Suppressor macrophage (primary cell): ENCODE data around the gene PCBP1.
"Not testable (repeated sequence)": the region's sequence is repeated elsewhere in the genome, so short reads cannot be mapped to it uniquely, and the experiment has no call there.

ENCODE experiments used
- DNase-seq, 4 experiments: peaks; one replicate each; pipeline ENCODE4 v3.0.0-alpha.2; 2020 to 2022

Gene PCBP1

GRCh38 chr2:70124983-70125480 is 37.8 kb downstream of the PCBP1 start:
- peak; percentile 95 to 96 (median 96) for DNase-seq

- no peak for DNase-seq
These were observed 38.2 kb downstream of the PCBP1 start for GRCh38 chr2:70125498-70125898.

- DNase-seq: peak in 2 of 4 experiments; percentile 61 to 67
These were observed 39.1 kb downstream of the PCBP1 start for GRCh38 chr2:70126413-70126812.

GRCh38 chr2:70128005-70128404 is 40.7 kb downstream of the PCBP1 start:
- DNase-seq: peak in 3 of 4 experiments; percentile 60 to 72 (median 65)

- DNase-seq: not testable (repeated sequence)
These were observed 44.3 kb downstream of the PCBP1 start for GRCh38 chr2:70131344-70132143.

GRCh38 chr2:70132244-70133126 is 45.2 kb downstream of the PCBP1 start:
- DNase-seq: peak in 3 of 4 experiments; percentile 47 to 67 (median 64)

- DNase-seq: no peak
These were observed 45.8 kb downstream of the PCBP1 start for GRCh38 chr2:70133127-70133452.

- peak in 1 of 4 experiments; percentile 16 for DNase-seq
These were observed 46.4 kb downstream of the PCBP1 start for GRCh38 chr2:70133491-70134322.

GRCh38 chr2:70134323-70134983 is 47.2 kb downstream of the PCBP1 start:
- DNase-seq: not testable (repeated sequence)
